NOMO-1 treated with DMSO at 0.1 percent for 48 hours (cell line): Measurements from ENCODE around the gene SHISA7.
"Not testable (repeated sequence)": the region's sequence is repeated elsewhere in the genome, so short reads cannot be mapped to it uniquely, and the experiment has no call there.

ENCODE experiments used
- DNase-seq: peaks from one replicate; lab custom pipeline; 2025; ENCODE audit not compliant: unreplicated experiment; lab: John Stamatoyannopoulos, UW

The SHISA7 gene

GRCh38 chr19:55448175-55448490, 5.0 kb upstream of the SHISA7 start:
- DNase-seq: not testable (repeated sequence)

- peak; percentile 55 for DNase-seq
These were observed 4.5 kb upstream of the SHISA7 start for GRCh38 chr19:55447421-55448174.

DNA sequence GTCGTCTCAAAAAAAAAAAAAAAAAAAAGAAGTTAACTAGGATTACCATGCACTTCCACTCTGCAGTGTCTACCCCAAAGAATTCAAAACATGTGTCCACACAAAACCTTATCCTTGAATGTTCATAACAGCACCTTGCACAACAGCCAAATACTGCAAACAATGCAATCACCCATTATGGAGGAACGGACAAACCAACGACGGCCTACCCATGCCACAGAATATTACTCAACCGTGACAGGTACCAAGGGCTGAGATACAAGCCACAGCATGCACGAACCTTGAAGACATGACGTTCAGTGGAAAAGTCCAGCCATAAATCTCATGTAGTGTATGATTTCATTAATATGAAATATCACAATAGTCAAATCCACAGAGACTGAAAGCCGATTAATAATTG, 3.0 kb upstream of the SHISA7 start:
- DNase-seq: peak; percentile 68

DNA sequence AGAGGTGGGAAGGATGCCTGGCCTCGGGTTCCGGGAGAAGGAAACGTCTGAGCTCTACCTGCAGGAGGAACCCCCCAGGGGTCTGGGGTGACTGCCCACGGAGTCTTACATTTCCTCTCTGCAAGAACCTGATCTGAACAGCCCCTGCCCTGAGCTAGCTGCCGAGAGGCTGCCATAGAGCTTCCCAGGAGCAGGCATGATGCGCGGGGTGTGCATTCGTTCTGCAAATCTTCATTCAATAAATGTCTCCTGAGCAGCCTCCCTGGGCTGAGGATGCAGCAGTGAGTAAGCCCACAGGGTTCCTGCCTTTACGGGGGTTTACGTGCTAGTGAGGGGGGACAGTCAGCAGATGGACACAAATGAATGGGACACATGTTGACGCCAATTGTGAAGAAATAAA, 1.5 kb upstream of the SHISA7 start:
- no peak for DNase-seq

GRCh38 chr19:55443824-55444480, 852 bp upstream of the SHISA7 start:
- DNase-seq: no peak

DNA sequence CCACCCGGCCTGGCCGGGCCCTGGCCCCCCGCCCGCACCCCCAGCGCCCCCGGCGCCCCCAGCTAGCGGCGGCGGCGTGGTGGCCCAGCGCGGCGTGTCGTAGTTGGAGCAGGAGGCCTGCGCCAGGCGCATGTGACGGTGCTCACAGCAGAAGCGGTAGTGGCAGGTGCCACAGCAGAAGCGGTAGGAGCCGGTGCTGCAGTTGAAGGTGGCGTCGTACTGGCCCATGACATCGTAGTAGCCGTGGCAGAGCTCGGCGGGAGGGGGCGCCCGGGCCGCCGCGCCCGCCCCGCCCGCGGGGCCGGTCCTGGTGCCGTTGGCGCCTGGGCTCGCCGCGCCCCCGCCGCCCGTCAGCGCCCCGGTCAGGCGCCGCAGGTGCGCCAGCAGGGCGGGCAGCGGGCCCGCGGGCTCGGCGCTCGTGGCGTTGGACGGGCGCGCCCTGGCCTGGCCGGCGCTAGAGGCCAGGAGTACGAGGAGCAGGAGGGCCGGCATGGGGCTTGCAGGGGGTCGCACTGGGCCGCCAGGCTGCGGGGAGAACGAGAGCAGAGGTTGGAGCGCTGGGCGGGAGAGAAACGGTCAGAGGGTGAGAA, 633 bp downstream of the SHISA7 start:
- DNase-seq: no peak

DNA sequence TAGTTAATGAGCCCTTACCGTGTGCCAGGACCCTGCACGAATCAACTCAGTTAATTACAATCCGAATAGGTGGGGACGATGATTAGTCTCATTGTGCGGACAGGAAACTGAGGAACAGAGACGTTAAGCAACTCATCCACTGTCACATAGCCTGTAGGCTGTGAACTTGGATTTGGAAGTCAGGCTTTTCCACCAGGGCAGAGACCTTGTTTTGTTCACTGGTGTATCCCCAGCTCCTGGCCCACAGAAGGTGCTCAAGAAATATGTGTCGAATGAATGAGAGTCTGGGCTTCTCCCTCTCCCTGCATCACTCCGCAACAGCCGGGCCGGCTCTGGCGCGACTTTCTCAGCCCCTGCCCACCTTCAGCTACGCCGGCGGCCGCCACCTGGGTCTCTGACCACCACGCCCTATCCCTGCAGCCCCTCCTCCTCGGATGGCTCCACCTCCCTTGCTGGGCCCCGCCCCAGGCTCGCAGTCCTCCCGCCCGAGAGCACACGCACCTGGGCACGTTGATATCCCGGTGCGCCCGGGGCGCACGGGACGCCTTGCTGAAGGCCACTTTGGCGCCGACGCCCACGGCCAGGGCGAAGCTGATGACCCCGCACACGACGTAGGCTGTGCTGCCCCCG, 1.3 kb downstream of the SHISA7 start:
- no peak for DNase-seq

DNA sequence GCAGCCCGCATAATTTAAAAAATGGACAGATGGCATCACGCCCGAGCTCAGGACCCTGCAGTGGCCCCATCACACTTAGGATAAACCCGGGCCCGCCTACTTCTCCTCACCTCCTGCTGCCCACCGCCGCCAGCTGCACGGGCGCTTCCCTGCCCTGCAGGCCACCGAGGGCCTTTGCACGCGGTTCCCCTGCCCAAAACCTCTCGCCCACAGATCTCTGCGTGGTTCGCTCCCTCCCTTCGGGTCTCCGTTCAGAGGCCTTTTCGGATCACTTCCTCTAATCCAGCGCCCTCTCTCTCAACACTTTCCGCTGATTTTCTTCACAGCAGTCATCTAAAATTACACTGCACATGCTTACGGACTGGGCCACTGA, 1.8 kb downstream of the SHISA7 start:
- peak; percentile 81 for DNase-seq

DNA sequence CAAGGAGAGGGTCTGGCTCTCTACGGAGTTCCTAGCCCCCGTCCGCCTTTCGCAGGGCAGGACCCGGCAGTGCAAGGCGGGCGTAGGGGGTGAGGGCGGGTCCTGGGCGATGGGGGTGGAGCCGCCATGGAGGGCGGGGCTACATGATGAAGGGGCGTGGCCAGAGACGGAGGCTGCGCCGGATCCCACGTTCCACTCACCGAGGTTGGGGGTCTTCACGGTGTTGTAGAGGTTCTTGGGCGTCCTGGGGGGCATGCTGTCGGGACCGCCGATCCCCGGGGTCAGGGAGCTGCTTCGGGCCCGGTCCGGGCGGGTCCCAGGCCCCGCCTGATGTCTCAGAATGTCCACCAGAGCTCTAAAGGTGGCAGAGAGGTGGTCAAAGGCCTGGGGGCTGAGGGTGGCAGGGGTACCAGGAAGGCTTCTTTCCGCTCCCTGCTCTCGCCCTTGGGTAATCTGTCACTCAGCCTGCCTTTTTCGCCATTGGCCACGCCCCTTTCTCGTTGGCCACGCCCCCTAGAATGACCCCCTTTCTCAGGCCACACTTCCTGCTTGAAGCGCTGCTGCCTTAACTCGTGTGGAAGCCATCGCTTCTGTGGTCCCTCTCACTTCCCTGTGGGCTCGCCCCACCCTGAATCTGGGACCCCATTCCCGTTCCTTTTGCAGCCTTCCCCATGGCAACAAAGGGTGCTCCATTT, 2.5 kb downstream of the SHISA7 start:
- peak; percentile 63 for DNase-seq

DNA sequence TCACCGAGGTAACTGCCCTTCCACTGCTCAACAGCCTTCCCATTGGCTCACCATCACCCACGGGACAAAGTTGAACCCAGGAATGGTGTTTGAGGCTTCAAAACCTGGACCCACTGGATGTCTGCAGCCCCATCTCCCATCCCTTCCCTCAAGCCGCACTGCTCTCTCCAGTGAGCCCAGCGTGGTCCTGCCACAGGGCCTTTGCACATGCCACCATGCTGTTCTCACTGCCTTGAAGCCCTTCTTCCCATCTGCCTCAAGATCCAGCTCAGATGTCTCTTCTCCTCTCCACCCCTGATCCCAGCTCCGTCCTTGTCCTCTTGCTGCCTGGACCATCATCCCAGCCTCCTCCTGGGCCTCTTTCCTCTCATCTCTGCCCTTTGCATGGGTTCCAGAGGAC, 4.0 kb downstream of the SHISA7 start:
- DNase-seq: no peak

GRCh38 chr19:55437410-55437809, 5.7 kb downstream of the SHISA7 start:
- DNase-seq: peak; percentile 15

GRCh38 chr19:55436847-55437246, 6.3 kb downstream of the SHISA7 start:
- DNase-seq: no peak

GRCh38 chr19:55435020-55435419, 8.1 kb downstream of the SHISA7 start:
- no peak for DNase-seq

- DNase-seq: no peak
These were observed 8.7 kb downstream of the SHISA7 start for GRCh38 chr19:55434356-55434919.

GRCh38 chr19:55433292-55433691, 9.8 kb downstream of the SHISA7 start:
- no peak for DNase-seq

DNA sequence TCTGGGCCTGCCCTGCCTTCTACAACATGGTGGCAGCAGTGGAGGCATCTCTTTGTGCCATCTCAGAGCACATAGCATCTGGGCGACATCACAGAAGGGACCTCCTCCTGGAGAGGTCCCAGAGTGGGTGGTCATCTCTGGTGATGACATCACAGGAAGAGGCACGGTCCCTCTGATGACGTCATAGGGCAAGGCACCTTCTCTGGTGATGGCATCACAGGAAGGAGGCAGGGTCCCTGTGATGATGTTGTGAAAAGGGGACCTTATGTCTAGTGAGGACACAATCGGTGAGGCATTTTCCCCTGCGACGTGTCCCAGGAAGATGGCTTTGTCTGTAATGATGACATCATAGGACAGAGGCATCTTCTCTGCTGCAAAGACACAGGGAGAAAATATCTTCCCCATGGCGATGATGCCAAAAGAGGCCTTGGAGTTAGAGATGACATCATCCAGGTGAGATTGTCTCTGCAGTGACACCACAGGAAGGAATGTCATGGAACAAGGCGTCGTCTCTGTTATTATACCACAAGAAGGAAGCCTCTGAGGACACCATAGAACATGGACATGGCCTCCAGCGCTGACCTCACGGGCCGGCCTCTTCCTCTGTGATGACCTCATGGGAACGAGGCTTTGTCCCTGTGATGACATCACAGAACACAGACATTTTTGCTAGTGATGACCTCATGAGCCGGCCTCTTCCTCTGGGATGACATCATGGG, 10.7 kb downstream of the SHISA7 start:
- DNase-seq: no peak

DNA sequence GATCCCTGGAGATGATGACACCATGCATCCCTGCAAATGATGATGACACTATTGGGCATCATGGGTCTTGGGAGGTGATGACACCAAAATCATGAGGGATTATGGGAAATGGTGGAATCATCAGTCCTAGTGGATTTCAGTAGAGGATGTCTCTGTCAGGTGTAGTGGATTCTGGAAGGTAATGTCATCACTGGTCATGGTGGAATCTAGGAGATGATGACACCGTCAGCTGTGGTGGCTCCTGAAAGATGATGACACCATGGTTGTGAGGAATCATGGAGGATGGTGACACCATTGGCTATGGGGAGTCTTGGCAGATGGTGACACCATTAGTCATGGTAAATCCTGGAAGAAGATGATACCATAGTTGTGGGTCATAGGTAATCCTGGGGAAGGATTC, 11.9 kb downstream of the SHISA7 start:
- no peak for DNase-seq

DNA sequence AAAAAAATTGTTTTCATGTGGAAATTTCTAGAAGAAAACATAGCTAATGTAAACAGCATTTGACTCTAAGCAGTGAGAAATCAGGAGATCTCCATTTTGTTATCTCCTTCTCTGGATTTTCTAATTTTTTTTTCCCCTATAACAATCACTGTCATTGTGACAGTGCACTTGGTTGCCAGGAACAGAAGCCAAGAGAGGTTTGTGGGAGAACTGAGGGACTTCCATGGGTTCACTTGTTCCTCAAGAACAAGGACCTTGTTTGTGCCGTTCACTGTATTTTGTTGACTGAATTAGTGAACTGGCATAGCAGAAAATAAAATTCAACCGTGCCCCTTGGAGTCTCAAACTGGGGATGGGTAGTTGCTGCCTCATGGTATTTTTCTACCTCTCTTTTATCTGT, 17.1 kb downstream of the SHISA7 start:
- no peak for DNase-seq

DNA sequence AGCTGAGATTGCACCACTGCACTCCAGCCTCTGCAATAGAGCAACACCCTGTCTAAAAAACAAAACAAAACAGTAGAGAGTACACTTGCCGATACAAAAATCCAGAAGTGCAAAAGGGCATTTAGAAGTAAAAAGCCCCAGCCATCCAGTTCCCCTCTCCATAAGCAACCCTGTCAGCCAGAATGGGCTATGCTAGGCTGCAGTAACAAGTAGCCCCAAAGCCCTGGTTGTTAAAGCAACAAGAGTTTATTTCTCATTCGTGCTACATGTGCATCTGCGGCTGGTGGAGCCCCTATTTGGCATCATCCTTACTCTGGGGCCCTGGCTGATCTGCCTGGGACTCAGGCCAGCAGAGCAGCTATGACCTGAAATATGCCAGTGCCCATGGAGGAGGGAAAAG, 18.6 kb downstream of the SHISA7 start:
- no peak for DNase-seq

GRCh38 chr19:55423225-55424005, 19.7 kb downstream of the SHISA7 start:
- no peak for DNase-seq
